Keratinocyte (primary cell): ENCODE data around the gene SPEM3. TPM values are rescaled to one million over a fixed set of nuclear protein-coding genes. Genes with fewer than 3 reads are reported as not detected.

Experiments used
- DNase-seq: peaks from one replicate; pipeline ENCODE4 v3.0.0-alpha.2; 2011; ENCODE audit warnings: low read depth, missing footprints, low spot score
- FAIRE-seq: peaks from 2 replicates; lab custom pipeline; 2011; peaks lifted over from hg19 to GRCh38; lab: Jason Lieb, UNC
- H2AFZ ChIP-seq: 2 replicates; pipeline ENCODE4 v1.6.0; 2012; ENCODE audit warnings: low read length, control low read depth, inconsistent platforms; ENCODE audit not compliant: control insufficient read depth
- H3K27ac ChIP-seq: 2 replicates; pipeline ENCODE4 v1.5.1; 2011; ENCODE audit warnings: low read length; ENCODE audit not compliant: control insufficient read depth, insufficient read depth
- H3K27me3 ChIP-seq: 3 replicates; pipeline ENCODE4 v1.6.0; 2011; ENCODE audit warnings: low read length; ENCODE audit not compliant: control insufficient read depth, insufficient read depth; ENCODE audit errors: extremely low read depth
- H3K36me3 ChIP-seq, 2 experiments: 2 replicates in 1 of 2; 3 replicates in 1 of 2; pipeline ENCODE4 v1.5.1; 2011; ENCODE audit warnings: low read length in 2 of 2, mild to moderate bottlenecking in 1 of 2; ENCODE audit not compliant: control insufficient read depth in 2 of 2, insufficient read depth in 2 of 2; ENCODE audit errors: extremely low read depth in 1 of 2
- H3K4me1 ChIP-seq: 3 replicates; pipeline ENCODE4 v1.5.1; 2011; ENCODE audit warnings: low read length; ENCODE audit not compliant: control insufficient read depth, insufficient read depth; ENCODE audit errors: extremely low read depth
- H3K4me2 ChIP-seq: 3 replicates; pipeline ENCODE4 v1.6.0; 2011; ENCODE audit warnings: low read depth, low read length; ENCODE audit not compliant: control insufficient read depth, insufficient read depth; ENCODE audit errors: extremely low read depth
- H3K4me3 ChIP-seq, 3 experiments: fragments of 200-600 bp in 1 of 3; sonication (generic) in 1 of 3; 2 replicates in 2 of 3; 3 replicates in 1 of 3; pipeline ENCODE4 v1.5.1; 2011 to 2016; ENCODE audit warnings: low read length in 3 of 3, mild to moderate bottlenecking in 3 of 3, control low read depth in 2 of 3, inconsistent platforms in 1 of 3, low read depth in 1 of 3, mixed read lengths in 1 of 3, mixed run types in 1 of 3, moderate library complexity in 1 of 3; ENCODE audit not compliant: control insufficient read depth in 2 of 3, insufficient read depth in 2 of 3; ENCODE audit errors: extremely low read depth in 1 of 3
- H3K79me2 ChIP-seq: 2 replicates; pipeline ENCODE4 v1.6.0; 2012; ENCODE audit warnings: low read length; ENCODE audit not compliant: control insufficient read depth, insufficient read depth
- H3K9ac ChIP-seq: 3 replicates; pipeline ENCODE4 v1.6.0; 2011; ENCODE audit warnings: low read length; ENCODE audit not compliant: control insufficient read depth, insufficient read depth; ENCODE audit errors: extremely low read depth
- H3K9me1 ChIP-seq: 3 replicates; pipeline ENCODE4 v1.6.0; 2011; ENCODE audit warnings: low read length; ENCODE audit not compliant: control insufficient read depth, insufficient read depth; ENCODE audit errors: extremely low read depth
- H3K9me3 ChIP-seq: 2 replicates; pipeline ENCODE4 v1.5.1; 2012; ENCODE audit warnings: low read depth, low read length; ENCODE audit not compliant: control insufficient read depth
- H4K20me1 ChIP-seq: 3 replicates; pipeline ENCODE4 v1.6.0; 2011; ENCODE audit warnings: low read length; ENCODE audit not compliant: control insufficient read depth, insufficient read depth; ENCODE audit errors: extremely low read depth
- CTCF ChIP-seq, 3 experiments: IDR thresholded peaks in 1 of 3; conservative IDR thresholded peaks in 1 of 3; optimal IDR thresholded peaks in 1 of 3; 2 replicates in 2 of 3; 3 replicates in 1 of 3; pipeline versions ENCODE3 to v1.5.1; 2011; ENCODE audit warnings: low read length in 3 of 3, mild to moderate bottlenecking in 3 of 3, moderate library complexity in 2 of 3, control low read depth in 1 of 3, inconsistent platforms in 1 of 3; ENCODE audit not compliant: insufficient read depth in 2 of 3; ENCODE audit errors: extremely low read depth in 1 of 3
- EZH2 ChIP-seq: IDR thresholded peaks from one replicate; pipeline ENCODE4 v1.6.1; 2012; ENCODE audit warnings: inconsistent platforms, mild to moderate bottlenecking, low read length, moderate library complexity
- dilution Hi-C: fragments of 300-500 bp; cut with MboI; formaldehyde crosslinking; loops from one replicate; pipeline ENCODE4 v1.7.0; 2020; ENCODE audit warnings: low sequenced_read_pairs; ENCODE audit not compliant: extremely low pct_ligation_motif_present
- polyA plus RNA-seq, 5 experiments: library from polyadenylated mRNA; depleted of rRNA in 3 of 5; stranded (reverse) in 3 of 5; stranded (forward) in 1 of 5; unstranded in 1 of 5; fragments of >200 nt; gene quantifications; 1 replicate in 1 of 5; 2 replicates in 3 of 5; 3 replicates in 1 of 5; pipeline versions ENCODE4 v1.2.1 to v1.2.3, GENCODE V29; 2011 to 2012; ENCODE audit warnings: missing spikeins in 2 of 5, low read depth in 1 of 5, low replicate concordance in 1 of 5

SPEM3 gene
- polyA plus RNA-seq, 1 donor (not counting 4 experiments of a cell fraction or from before 2014, with no cell fraction given): not detected

GRCh38 chr17:7411427-7411750 lies 17.3 kb upstream of the SPEM3 start:
- no peak overlapping the region for H3K27ac ChIP-seq
- TF ChIP-seq EZH2 (no peak), CTCF (optimal IDR thresholded peaks at IDR 0.05 in 1 of 3, IDR thresholded peaks at IDR 0.05 in 1 of 3, conservative IDR thresholded peaks at IDR 0.05 in 1 of 3; ENCODE audit: extremely low read depth in 1 of 3, insufficient read depth in 2 of 3, low read length in 3 of 3) (no peak)
- H4K20me1 ChIP-seq: no peaks in the 10 kb centered on the region
- no peak for DNase-seq
- H3K9ac ChIP-seq: no peak overlapping the region
- H3K27me3 ChIP-seq: no peaks in the 10 kb centered on the region
- H3K9me1 ChIP-seq: no peaks in the 10 kb centered on the region
- H2AFZ ChIP-seq: no peak overlapping the region
- dilution Hi-C loops: no loop called here
- no peak overlapping the region for H3K4me2 ChIP-seq
- no peak for FAIRE-seq
- H3K4me3 ChIP-seq: no peak overlapping the region
- no peaks in the 10 kb centered on the region for H3K79me2 ChIP-seq
- no peaks in the 10 kb centered on the region for H3K9me3 ChIP-seq
- peaks cover 8% of the 10 kb centered on the region for H3K4me1 ChIP-seq
- H3K36me3 ChIP-seq: peaks cover 0 to 5% of the 10 kb centered on the region in 2 experiments

GRCh38 chr17:7413346-7413985 lies 15.2 kb upstream of the SPEM3 start:
- peaks cover 0 to 8% of the 10 kb centered on the region in 2 experiments for H3K36me3 ChIP-seq

More at GRCh38 chr17:7413346-7413985, 15.2 kb upstream of the SPEM3 start:
- Histone ChIP-seq H2AFZ (no peak overlapping the region), H3K9ac (no peak overlapping the region), H3K9me1 (no peaks in the 10 kb centered on the region), H3K4me1 (peaks cover 8% of the 10 kb centered on the region), H3K4me2 (peak overlapping the region; percentile 25), H3K27ac (no peak overlapping the region), H3K4me3 (no peak overlapping the region), H3K79me2 (no peaks in the 10 kb centered on the region), H3K9me3 (no peaks in the 10 kb centered on the region), H4K20me1 (no peaks in the 10 kb centered on the region), H3K27me3 (no peaks in the 10 kb centered on the region)
- TF ChIP-seq CTCF (optimal IDR thresholded peaks at IDR 0.05 in 1 of 3, IDR thresholded peaks at IDR 0.05 in 1 of 3, conservative IDR thresholded peaks at IDR 0.05 in 1 of 3; ENCODE audit: extremely low read depth in 1 of 3, insufficient read depth in 2 of 3, low read length in 3 of 3) (no peak), EZH2 (no peak)
- DNase-seq: no peak
- no peak for FAIRE-seq
- dilution Hi-C loops: no loop called here
